Measurements from ENCODE around the gene CUEDC1. TPM values are rescaled to one million over a fixed set of nuclear protein-coding genes. Genes with fewer than 3 reads are reported as not detected.

CUEDC1 gene
- polyA plus RNA-seq, 2 of the 4 experiments (the other 2 are of a cell fraction): 44.3 to 90.6 TPM

DNA sequence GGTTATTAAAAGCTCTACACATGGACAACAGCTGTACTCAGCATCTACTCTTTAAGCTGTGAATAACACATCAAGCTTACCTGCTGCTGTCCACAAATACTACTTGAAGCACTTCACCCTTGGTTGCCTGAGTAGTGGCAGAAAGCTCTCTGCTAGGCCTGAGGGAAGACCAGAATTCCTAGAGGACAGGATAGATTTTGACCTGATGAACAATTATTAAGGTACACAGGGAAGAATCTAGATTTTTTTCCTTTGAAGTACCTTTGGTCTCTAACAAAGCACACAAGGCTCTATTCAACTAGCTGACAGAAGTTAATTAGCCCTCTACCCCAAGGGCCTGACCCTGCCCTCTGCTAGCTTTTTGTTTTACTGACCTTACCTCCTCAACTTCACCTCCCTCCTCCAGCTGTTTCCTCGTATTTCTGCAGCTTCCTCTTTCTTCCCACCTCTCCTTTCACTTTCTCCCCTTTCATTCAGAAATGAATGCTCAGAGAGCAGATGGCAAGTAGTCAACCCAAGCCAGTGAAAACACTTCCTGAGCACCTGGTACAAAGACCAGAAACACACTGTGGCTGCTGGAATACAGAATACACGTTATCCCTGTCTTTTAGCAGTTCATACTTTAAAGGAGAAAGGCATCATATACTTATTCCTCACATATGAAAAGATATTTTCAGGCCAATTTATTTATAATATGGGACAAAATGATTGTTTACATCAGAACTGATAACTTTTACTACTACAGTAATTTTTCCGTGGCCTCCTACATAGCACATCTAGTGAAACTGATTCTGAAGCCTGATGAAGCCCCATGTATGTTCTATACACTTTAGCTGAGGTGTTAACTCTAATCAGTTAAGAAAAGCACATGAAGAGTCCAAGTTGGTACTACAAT lies 38.5 kb upstream of the CUEDC1 start (continued):
- TF ChIP-seq HDAC2 (IDR thresholded peaks at IDR 0.05): no peak

DNA sequence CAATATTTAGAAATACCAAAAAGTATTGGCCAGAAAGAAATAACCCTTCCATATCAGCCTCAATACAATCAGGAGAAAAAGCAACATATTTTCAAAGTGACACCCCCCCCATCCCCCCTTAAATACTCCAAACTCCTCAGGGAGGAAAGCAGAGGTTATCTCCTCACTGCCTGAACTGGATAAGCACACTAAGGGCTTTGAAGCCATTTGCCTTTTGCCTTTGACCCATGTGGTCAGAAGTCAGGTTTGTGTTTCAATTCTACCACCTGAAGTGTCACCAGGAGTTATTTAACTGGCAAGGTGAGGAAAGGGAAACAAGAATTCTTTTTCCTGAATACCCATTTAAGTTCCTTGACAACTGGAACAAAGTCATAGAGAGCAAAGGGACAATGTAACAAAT lies 36.3 kb upstream of the CUEDC1 start:
- ChIA-PET CTCF (interaction anchor here (1.4 to 26.3 kb wide), 8 partner anchors 9 to 158 kb away, joined by 3 to 1377 read pairs (median 11); partner anchors contain the start of genes CUEDC1, MRPS23 and SRSF1), POLR2A (interaction anchor here (1.3 to 2.4 kb wide), 3 partner anchors 8 to 113 kb away, joined by 4 to 12 read pairs (median 5); no protein-coding TSS in a partner anchor)
- peaks cover 69% of the 10 kb centered on the region for H3K4me1 ChIP-seq
- H3K4me3 ChIP-seq: no peak overlapping the region
- peak overlapping the region in 1 of 2 experiments; percentile 11; a peak in 2 of 6 replicates for H3K27ac ChIP-seq
- no peaks in the 10 kb centered on the region for H3K9me3 ChIP-seq
- no peak for ATAC-seq
- no peak for FAIRE-seq
- no peak for DNase-seq (ENCODE audit: low read depth in 1 of 2, low spot score in 1 of 2)
- TF ChIP-seq NR3C1 (IDR thresholded peaks at IDR 0.05): no peak
- no peak for TF ChIP-seq RCOR1 (IDR thresholded peaks at IDR 0.05; ENCODE audit: low read depth, low read length)
- no peak for TF ChIP-seq KDM5A (IDR thresholded peaks at IDR 0.05)
- no peak for TF ChIP-seq TFCP2L1 (CRISPR knock-in tag; IDR thresholded peaks at IDR 0.05)
- TF ChIP-seq, protein P1, sequence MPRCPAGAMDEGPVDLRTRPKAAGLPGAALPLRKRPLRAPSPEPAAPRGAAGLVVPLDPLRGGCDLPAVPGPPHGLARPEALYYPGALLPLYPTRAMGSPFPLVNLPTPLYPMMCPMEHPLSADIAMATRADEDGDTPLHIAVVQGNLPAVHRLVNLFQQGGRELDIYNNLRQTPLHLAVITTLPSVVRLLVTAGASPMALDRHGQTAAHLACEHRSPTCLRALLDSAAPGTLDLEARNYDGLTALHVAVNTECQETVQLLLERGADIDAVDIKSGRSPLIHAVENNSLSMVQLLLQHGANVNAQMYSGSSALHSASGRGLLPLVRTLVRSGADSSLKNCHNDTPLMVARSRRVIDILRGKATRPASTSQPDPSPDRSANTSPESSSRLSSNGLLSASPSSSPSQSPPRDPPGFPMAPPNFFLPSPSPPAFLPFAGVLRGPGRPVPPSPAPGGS (IDR thresholded peaks at IDR 0.05): no peak
- TF ChIP-seq FOXS1 (CRISPR knock-in tag; IDR thresholded peaks at IDR 0.05): no peak
- TF ChIP-seq, protein P2, sequence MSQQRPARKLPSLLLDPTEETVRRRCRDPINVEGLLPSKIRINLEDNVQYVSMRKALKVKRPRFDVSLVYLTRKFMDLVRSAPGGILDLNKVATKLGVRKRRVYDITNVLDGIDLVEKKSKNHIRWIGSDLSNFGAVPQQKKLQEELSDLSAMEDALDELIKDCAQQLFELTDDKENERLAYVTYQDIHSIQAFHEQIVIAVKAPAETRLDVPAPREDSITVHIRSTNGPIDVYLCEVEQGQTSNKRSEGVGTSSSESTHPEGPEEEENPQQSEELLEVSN (IDR thresholded peaks at IDR 0.05; ENCODE audit: borderline replicate concordance, low read depth): no peak
- TF ChIP-seq SMC3 (IDR thresholded peaks at IDR 0.05): no peak
- no peak overlapping the region for H3K4me2 ChIP-seq

DNA sequence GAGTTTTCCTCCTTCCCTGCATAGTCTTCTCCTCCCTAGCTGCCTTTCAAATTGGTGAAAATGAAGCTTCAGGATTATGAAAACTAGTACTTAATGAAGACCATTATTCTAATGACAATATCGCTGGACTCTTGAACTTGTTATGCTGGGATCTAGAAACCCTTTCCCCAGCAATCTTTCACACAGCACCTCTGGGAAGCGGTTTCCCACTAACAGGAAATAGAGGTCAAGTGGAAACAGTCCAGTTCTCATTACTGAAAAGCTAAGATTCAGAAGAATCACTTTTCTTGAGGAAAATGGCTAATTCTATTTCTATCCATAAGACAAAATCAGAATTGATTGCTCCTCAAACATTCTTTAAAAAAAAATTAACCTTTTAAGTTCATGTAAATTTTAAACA lies 34.8 kb upstream of the CUEDC1 start:
- WGBS (ENCODE audit: missing lambda C conversion rate): 88% methylated on average over 2 of the region's 2 CpGs
- no peak for FAIRE-seq
- no peak for ATAC-seq
- Histone ChIP-seq H3K27ac (peak overlapping the region; percentile 96 to 98; a peak in 4 of 6 replicates), H3K9me3 (no peaks in the 10 kb centered on the region), H3K4me2 (peak overlapping the region; percentile 84), H3K4me3 (no peak overlapping the region), H3K4me1 (peaks cover 71% of the 10 kb centered on the region)
- DNase-seq (ENCODE audit: low read depth in 1 of 2, low spot score in 1 of 2): no peak
- CTCF ChIA-PET: interaction anchor here (0.6 to 26.3 kb wide), 10 partner anchors 9 to 963 kb away, joined by 3 to 1377 read pairs (median 6); partner anchors contain the start of genes CUEDC1 and MRPS23
- TF ChIP-seq GATA3 (IDR thresholded peaks at IDR 0.05; ENCODE audit: borderline replicate concordance) (no peak), HOXA7 (CRISPR knock-in tag; IDR thresholded peaks at IDR 0.05) (0 out of 2 replicates have a peak, but pooled peaks have one; percentile 35)
- POLR2A ChIA-PET: interaction anchor here (0.7 to 3.2 kb wide), 9 partner anchors 10 to 140 kb away, joined by 3 to 23 read pairs (median 6); partner anchors contain the start of genes MRPS23 and SRSF1

DNA sequence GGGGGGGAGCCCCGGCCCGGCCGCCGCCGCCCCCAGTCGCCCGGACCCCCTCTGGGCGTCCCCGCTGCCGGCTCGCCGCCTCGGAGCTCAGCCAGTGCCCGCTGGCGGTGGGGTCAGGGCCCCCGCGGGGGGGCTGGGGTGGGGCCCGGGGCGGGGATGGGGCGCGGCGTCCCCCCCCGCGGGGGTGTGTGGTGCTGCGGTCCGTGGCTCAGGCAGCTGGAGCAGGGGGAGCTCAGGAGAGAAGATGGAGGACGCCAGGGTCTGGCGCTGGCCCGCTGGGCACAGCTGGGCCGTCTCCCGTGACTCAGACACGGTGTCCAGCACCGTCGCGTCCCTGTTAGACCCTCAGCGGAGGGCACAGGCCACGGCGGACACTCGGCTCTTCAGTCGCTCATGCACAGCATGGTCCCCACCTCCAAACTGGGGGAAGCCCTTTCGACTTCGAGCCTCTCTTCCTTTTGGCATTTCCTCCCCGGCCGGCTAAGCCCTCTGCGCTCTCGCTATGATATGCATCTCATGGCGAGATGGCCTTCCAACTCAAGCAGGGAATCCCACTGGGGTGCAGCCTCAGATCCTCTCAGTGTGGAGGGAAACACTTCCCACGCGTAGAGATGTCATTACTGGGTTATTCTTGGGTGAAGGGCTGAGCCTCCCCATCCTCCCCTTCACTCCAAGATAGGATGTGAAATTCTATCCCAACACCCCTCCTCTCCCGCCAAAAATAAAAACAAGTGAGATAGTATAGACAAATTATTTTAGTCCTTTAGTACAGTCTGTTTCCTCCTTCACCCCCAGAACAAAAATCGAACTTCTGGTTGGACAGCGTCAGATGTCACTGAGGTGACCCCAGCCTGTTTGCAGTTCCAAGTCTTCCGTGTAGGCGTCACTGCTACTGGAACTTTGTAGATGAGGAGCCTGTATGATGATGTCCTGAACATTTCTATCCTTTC lies 33.4 kb upstream of the CUEDC1 start:
- ATAC-seq: peak; percentile 72 to 79
- 4% methylated on average over 35 of the region's 54 CpGs for WGBS (ENCODE audit: missing lambda C conversion rate)
- CTCF ChIA-PET: interaction anchor here (1.4 to 26.3 kb wide), 6 partner anchors 7 to 155 kb away, joined by 4 to 1377 read pairs (median 24); partner anchors contain the start of genes CUEDC1 and MRPS23
- TF ChIP-seq GATA3 (IDR thresholded peaks at IDR 0.05; ENCODE audit: borderline replicate concordance) (peak; percentile 48), POLR2AphosphoS2 (conservative IDR thresholded peaks at IDR 0.05; ENCODE audit: low read length) (peak; percentile 87; the same call in 1 of the 2 replicates), HOXB5 (CRISPR knock-in tag; IDR thresholded peaks at IDR 0.05) (peak; percentile 74), CHD4 (IDR thresholded peaks at IDR 0.05; ENCODE audit: borderline replicate concordance) (no peak), SREBF2 (IDR thresholded peaks at IDR 0.05) (no peak)
- TF ChIP-seq, protein P3, sequence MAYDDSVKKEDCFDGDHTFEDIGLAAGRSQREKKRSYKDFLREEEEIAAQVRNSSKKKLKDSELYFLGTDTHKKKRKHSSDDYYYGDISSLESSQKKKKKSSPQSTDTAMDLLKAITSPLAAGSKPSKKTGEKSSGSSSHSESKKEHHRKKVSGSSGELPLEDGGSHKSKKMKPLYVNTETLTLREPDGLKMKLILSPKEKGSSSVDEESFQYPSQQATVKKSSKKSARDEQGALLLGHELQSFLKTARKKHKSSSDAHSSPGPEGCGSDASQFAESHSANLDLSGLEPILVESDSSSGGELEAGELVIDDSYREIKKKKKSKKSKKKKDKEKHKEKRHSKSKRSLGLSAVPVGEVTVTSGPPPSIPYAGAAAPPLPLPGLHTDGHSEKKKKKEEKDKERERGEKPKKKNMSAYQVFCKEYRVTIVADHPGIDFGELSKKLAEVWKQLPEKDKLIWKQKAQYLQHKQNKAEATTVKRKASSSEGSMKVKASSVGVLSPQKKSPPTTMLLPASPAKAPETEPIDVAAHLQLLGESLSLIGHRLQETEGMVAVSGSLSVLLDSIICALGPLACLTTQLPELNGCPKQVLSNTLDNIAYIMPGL (CRISPR knock-in tag; IDR thresholded peaks at IDR 0.05; ENCODE audit: borderline replicate concordance): 0 out of 2 replicates have a peak, but pooled peaks have one; percentile 67
- TF ChIP-seq, protein P4, sequence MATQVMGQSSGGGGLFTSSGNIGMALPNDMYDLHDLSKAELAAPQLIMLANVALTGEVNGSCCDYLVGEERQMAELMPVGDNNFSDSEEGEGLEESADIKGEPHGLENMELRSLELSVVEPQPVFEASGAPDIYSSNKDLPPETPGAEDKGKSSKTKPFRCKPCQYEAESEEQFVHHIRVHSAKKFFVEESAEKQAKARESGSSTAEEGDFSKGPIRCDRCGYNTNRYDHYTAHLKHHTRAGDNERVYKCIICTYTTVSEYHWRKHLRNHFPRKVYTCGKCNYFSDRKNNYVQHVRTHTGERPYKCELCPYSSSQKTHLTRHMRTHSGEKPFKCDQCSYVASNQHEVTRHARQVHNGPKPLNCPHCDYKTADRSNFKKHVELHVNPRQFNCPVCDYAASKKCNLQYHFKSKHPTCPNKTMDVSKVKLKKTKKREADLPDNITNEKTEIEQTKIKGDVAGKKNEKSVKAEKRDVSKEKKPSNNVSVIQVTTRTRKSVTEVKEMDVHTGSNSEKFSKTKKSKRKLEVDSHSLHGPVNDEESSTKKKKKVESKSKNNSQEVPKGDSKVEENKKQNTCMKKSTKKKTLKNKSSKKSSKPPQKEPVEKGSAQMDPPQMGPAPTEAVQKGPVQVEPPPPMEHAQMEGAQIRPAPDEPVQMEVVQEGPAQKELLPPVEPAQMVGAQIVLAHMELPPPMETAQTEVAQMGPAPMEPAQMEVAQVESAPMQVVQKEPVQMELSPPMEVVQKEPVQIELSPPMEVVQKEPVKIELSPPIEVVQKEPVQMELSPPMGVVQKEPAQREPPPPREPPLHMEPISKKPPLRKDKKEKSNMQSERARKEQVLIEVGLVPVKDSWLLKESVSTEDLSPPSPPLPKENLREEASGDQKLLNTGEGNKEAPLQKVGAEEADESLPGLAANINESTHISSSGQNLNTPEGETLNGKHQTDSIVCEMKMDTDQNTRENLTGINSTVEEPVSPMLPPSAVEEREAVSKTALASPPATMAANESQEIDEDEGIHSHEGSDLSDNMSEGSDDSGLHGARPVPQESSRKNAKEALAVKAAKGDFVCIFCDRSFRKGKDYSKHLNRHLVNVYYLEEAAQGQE (IDR thresholded peaks at IDR 0.05): peak; percentile 7; the same call in 1 of the 2 replicates

More for the DNA sequence above, 33.4 kb upstream of the CUEDC1 start:
- peak overlapping the region; percentile 84 for H3K4me2 ChIP-seq
- FAIRE-seq (no peak), DNase-seq (ENCODE audit: low read depth in 1 of 2, low spot score in 1 of 2) (peak; percentile 77 to 90)
- H3K4me3 ChIP-seq: peak overlapping the region; percentile 77
- H3K9me3 ChIP-seq: no peaks in the 10 kb centered on the region
- H3K27ac ChIP-seq: peak overlapping the region; percentile 96 to 98
- peaks cover 71% of the 10 kb centered on the region for H3K4me1 ChIP-seq
- POLR2A ChIA-PET: interaction anchor here (0.6 to 5.2 kb wide), 20 partner anchors 9 to 149 kb away, joined by 3 to 36 read pairs (median 6); partner anchors contain the start of genes CUEDC1, DYNLL2, MRPS23 and SRSF1
